Inflammatory macrophage (primary cell): ENCODE results near the gene GABRG3.

Source experiments
- DNase-seq, 2 donors: peaks; one replicate each; pipeline ENCODE4 v3.0.0-alpha.2; 2020 to 2022

The GABRG3 gene

DNA sequence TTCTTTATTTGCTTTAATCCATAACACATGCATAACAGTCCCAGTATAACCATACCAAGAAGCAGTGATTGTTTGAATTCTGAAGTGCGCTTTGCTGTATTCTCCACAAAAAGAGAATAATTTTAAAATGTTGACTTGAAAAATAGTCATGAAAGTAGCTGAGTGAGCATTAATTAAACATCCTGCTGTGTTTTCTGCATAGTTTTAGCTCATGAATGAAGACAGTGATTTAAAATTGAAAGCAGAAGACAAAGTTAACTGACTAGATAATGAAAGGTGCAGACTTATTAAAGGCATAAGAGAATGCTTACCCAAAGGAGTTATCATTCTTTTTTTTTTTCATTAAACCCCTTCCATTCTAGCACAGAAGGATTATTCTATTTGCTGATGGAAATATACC lies 143.5 kb downstream of the GABRG3 start:
- no peak for DNase-seq

- no peak for DNase-seq
Measured at GRCh38 chr15:27119695-27120266, 148.8 kb downstream of the GABRG3 start.

- DNase-seq = no peak
Measured at GRCh38 chr15:27121672-27122071, 150.7 kb downstream of the GABRG3 start.

DNA sequence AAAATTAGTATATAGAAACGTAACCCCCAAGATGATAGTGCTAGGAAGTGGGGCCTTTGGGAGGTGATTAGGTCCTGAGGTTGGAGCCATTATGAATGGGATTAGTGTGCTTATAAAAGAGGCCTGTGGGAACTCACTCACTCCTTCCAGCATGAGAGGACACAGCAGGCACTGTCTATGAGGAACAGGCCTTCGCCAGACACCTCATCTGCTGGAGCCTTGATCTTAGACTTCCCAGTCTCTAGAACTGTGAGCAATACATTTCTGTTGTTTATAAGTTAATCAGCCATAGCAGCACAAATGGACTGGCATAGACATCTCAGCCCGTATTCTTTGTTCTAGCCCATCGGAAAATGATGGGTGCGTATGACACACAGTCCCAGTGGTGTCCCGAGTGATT lies 152.3 kb downstream of the GABRG3 start:
- DNase-seq = no peak

GRCh38 chr15:27123808-27124207 lies 152.8 kb downstream of the GABRG3 start:
- no peak for DNase-seq

- DNase-seq = no peak
Measured at GRCh38 chr15:27124287-27124871, 153.4 kb downstream of the GABRG3 start.

DNA sequence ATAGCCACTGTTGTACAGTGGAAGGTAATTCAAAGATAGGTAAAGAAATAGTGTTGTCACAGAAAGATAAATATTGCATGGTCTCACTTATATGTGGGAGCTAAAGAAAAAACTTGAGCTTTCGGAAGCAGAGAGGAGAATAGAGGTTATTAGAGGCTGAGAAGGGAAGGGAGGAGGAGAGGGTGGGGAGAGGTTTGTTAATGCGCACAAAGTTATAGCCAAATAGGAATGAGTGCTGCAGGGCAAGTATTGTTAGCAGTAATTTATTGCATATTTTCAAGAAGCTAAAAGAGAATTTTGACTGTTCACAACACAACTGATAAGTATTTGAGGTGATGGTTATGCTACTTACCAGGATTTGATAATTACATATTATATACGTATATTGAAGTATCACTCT lies 154.2 kb downstream of the GABRG3 start:
- no peak for DNase-seq

GRCh38 chr15:27126449-27126848 lies 155.5 kb downstream of the GABRG3 start:
- no peak for DNase-seq

- no peak for DNase-seq
Measured at GRCh38 chr15:27127815-27128570, 157.0 kb downstream of the GABRG3 start.

DNA sequence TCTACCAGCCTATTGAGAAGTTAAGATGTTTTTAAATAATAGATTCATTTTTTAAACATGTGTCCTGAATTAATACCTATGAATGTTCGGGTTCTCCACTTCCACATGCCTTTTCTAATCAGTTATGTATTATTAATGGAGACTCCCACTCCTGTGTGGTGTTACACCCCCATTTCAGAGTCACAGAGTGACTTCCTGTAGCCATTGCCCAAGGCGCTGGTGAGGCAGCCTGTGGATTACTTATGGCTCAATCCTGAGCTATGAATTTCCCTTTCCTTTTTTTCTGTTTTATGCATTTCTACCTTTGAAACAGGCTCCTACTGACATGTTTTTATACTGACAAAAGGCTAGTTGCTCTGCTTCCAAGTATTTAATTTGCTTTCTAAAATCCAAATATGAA lies 162.3 kb downstream of the GABRG3 start:
- no peak for DNase-seq

DNA sequence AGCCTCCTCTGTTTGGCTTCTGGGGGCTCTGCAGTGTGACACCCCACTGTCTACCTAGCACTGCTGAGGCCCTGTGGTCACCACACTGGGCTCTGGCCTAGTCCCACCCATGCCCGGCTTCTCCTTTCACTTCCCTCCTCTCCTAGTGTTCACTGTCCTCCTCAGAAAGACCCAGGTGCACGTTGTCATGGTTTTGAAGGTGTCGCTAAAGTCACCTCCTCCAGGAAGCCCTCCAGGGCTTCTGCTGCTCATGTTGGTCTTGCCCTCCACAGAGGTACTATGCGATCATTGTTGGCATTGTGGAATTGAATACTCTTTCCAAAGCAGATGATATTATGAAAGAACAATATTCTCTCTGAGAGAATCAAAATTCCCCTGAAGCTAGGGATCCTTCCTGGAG lies 163.5 kb downstream of the GABRG3 start:
- no peak for DNase-seq

DNA sequence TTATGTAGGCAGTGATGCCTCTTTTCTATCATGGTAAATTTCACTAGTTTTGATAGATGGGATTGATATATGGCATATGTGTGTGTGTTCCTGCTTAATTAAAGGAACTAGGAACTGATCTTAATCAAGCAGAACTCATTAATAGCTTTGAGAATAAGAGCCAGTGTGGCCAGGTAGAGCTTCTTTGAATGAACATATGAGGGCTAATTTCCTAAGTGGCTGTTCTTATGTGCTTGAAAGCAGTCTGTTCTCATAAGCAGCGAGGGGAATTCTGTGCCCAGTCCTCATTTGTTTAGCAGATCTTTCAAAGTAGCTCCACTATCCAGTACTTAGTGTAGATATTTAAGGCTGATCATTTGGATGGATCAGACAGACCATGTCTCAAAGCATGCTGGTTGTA lies 164.2 kb downstream of the GABRG3 start:
- DNase-seq = no peak

DNA sequence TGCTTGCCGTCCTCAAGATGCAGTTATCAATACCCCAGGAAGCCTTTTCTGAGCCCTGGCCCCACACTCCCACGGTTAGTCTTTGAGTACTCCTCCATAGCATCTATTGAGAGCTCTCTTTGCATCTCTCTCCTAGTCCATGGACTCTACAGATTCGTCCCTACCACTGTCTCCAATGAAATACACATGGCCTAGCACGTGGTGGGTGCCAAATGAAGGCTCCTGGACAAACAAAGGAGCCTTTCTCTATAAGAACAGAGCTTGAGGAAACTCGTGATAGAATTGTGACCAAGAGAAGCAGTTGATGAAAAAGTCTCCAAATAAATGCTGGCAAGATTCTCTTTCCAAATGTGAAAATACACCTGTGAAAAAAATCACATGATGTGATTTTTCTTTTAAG lies 166.1 kb downstream of the GABRG3 start:
- no peak for DNase-seq

- DNase-seq = no peak
Measured at GRCh38 chr15:27165590-27165989, 194.6 kb downstream of the GABRG3 start.

- DNase-seq = no peak
Measured at GRCh38 chr15:27166917-27167316, 195.9 kb downstream of the GABRG3 start.

- DNase-seq = no peak
Measured at GRCh38 chr15:27167738-27168137, 196.8 kb downstream of the GABRG3 start.

DNA sequence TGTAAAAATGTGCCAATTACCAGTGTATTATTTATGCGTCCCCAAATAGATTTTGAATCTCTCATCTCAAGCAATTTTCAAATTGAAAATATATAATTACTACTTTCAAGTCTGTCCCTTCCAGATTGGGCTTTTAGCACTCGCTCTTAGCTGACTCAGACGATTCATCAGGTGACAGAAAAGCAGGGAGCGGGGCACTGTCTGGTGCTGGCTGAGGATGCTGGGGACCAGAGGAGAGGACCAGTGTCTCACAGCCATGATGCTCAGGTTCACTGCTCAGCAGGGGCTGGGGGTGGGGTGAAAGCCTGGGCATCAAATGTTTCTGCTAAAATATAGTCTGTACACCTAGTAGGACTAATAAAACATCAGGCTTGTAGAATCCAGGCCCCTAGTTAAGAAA lies 199.9 kb downstream of the GABRG3 start:
- no peak for DNase-seq

DNA sequence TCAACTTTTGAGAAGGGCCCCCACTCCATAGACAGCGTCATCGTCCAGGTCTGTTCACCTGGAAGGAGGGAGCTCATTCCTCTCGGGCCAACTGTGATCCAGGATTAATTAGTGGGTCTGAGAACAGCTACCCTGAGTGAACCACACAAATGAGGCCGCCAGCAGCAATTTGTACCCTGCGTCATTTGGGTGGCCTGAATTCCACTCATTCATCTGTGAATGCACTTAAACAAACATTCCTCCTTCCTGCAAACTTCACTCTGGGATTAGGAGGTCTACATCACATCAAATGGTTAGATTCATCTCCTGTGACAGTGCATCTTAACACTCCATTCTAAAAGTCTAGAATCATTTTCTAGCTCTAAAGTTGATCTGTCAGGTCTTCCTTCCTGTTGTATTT lies 201.8 kb downstream of the GABRG3 start:
- DNase-seq = no peak

DNA sequence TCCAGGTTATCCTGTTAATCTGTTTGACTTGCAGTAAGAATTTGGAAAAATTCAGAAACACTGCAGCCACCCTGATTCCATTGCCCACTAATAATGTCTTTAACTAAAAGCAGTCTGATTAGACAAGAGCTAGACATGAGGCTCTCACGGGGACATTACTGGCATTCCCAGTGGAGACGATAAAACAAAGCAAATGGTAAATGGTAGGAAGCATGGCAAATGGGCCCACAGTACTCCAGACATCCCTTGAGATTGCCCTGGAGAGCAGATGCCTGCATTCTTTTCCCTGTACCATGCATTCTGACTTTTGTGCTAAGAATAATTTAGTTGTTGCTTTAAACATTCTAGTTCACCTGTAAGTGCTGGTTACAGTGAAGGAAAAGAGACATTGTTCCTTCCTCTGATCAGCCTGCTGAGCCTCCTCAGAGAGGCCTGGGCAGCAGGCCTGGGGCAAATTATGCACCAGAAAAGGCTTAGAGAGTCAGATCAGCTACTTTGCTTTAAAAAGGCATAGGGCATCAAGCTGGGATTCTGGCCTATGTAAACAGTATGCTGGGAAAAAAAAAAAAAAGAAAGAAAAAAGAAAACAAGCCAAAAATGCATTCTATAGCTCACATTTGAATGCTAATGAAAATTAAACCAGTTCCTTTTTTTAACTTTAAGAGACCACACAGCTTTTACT lies 204.6 kb downstream of the GABRG3 start:
- no peak for DNase-seq

DNA sequence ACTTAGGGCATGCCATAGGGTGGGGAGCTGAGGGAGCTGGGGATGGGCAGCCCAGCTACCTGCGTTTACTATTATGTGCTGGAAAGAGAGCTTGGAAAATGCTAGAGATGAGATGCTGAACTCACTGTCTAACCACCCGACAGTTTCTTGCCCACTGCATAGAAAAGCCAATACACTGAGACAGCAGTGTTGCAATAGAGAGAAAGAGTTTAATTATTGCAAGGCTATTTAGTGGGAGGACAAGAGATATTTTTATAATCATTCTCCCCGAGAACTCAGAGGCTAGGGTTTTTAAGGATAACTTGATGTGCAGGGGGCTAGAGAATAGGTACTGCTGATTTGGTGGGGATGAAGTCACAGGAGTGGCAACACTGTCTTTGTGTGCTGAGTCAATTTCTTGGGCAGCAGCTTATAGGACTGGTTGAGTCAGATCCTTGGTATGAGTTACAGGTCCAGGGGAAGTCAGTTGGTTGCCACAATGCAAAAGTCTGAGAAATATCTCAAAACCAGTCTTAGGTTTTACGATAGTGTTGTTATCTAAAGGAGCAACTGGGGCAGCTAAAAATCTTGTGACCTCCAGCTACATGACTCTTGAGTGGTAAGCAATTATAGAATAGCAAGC lies 205.9 kb downstream of the GABRG3 start:
- no peak for DNase-seq

DNA sequence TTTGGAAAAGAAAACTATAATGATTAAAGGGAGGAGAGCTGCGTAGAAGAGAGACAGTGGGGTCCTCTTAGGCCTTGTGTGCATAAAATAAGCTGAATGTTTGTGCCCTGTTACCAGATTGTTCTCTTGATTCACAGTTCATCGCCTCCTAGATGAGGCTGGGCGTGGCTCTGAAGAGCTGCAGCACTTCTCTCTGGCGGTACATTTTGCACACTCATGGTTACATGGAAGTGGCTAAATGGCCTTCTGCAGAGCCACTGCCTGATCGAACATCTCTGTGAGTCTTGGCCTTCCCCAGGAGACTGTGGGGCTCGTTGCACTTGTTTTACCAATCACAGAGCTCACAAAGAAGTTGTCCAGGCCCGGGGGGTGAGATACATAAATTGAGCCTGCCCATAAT lies 208.8 kb downstream of the GABRG3 start:
- DNase-seq = no peak

DNA sequence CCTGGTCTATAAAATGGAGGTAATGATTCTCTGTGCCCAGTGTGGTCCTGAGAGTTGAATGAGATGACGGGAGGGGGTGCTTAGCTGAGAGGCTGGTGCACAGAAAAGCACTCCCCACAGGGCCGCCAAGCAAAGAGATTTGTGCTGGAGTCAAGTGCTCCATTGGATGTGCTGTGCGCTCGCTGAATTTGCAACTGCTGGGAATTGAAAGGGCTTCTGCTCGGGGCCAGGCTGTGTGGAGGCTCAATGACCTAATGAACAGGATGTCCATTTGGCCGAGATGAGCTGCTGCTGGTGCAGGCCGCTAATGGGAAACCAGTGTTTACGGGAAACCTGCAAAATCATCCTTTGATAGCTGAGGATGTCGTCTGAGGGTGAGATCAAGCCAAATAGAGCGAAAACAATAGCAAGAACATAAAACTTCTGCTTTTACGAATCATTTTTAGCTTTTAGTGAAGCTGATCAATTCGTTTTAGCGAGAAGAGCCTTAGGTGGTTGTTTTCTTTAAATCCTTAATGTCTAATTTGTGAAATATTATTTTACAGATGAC lies 211.7 kb downstream of the GABRG3 start:
- no peak for DNase-seq

DNA sequence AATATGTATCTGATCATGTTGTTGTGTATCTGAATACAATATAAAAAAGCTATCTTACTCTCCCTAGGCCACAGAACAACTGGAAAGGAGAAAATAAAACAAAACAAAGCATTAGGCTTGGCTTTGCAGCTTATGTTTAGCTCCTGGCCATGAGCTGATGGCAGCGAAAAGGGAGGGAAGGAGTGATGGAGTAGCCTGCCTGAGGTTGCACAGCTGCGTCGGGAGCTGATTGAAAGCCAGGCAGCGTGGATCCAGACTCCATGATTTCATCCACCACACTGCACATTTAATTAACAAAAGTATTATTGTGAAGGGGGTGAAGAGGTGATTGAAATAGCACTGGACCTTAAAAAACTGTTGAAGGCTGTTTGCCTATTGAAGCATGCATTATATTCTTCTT lies 212.2 kb downstream of the GABRG3 start:
- DNase-seq = no peak
